Left lung (tissue), 10 donors: ENCODE results near the gene SLC17A2. TPM values are rescaled to one million over a fixed set of nuclear protein-coding genes. Genes with fewer than 3 reads are reported as not detected.

Experiments
- ATAC-seq: fragments of 200-7000 bp; cut with Tn5 transposase; one replicate; pipeline ENCODE4 v1.9.1; 2020; ENCODE audit warnings: moderate library complexity
- DNase-seq, 4 donors: peaks; one replicate each; pipeline ENCODE4 v3.0.0-alpha.2; 2013 to 2020
- H3K27ac ChIP-seq, 2 donors: fragments of 200-600 bp; sonication (generic) in 1 of 2; one replicate each; pipeline versions ENCODE4 v1.5.0 to v1.8.0; 2020 to 2021
- H3K27me3 ChIP-seq, 2 donors: fragments of 200-600 bp; sonication (generic) in 1 of 2; one replicate each; pipeline versions ENCODE4 v1.5.0 to v1.8.0; 2020 to 2021
- H3K36me3 ChIP-seq, 2 donors: fragments of 200-600 bp; sonication (generic) in 1 of 2; one replicate each; pipeline versions ENCODE4 v1.5.0 to v1.8.0; 2020 to 2021
- H3K4me1 ChIP-seq, 2 donors: fragments of 200-600 bp; one replicate each; pipeline ENCODE4 v1.8.0; 2021
- H3K4me3 ChIP-seq, 2 donors: fragments of 200-600 bp; sonication (generic) in 1 of 2; one replicate each; pipeline versions ENCODE4 v1.5.0 to v1.8.0; 2020 to 2021; ENCODE audit warnings: mild to moderate bottlenecking in 1 of 2
- H3K9me3 ChIP-seq, 2 donors: fragments of 200-600 bp; sonication (generic) in 1 of 2; one replicate each; pipeline versions ENCODE4 v1.5.0 to v1.8.0; 2020 to 2021
- CTCF ChIP-seq, 2 donors: fragments of 200-600 bp; sonication (generic) in 1 of 2; IDR thresholded peaks; one replicate each; pipeline versions ENCODE4 v1.5.0 to v1.8.0; 2021; ENCODE audit warnings: antibody characterized with exemption in 2 of 2
- intact Hi-C, 2 donors: fragments of 100-400 bp; cut with DNase I; formaldehyde crosslinking; loops; one replicate each; pipeline versions ENCODE4 v1.11.2 to v1.14.2; 2022
- polyA plus RNA-seq, 6 donors: library from polyadenylated mRNA; unstranded; fragments of 120-200 nt; gene quantifications; one replicate each; pipeline ENCODE4 v1.2.1, GENCODE V29; 2013; ENCODE audit not compliant: insufficient read length in 6 of 6
- total RNA-seq, 2 donors: library from RNA; stranded (reverse); fragmentation: NEBNext Ultra II Directional; extraction: Animal tissue kit (Norgen Biotek cat#: 25700); gene quantifications; one replicate each; pipeline ENCODE4 v1.2.1, GENCODE V29; 2021
- donor health status: DM: no; HTN: yes; CAD: no.
- donor health status: DM: no; HTN: no; CAD: no.

Gene SLC17A2
- total and polyA plus RNA-seq, 8 donors: not detected

GRCh38 chr6:25900843-25901242 is 29.6 kb downstream of the SLC17A2 start:
- no peaks in the 10 kb centered on the region for H3K9me3 ChIP-seq
- intact Hi-C loops: no loop called here
- no peak for TF ChIP-seq CTCF (IDR thresholded peaks at IDR 0.05)

GRCh38 chr6:25899580-25900408 is 30.7 kb downstream of the SLC17A2 start:
- Histone ChIP-seq H3K9me3 (no peaks in the 10 kb centered on the region), H3K27me3 (no peaks in the 10 kb centered on the region), H3K4me3 (no peak overlapping the region), H3K36me3 (no peaks in the 10 kb centered on the region), H3K4me1 (no peaks in the 10 kb centered on the region), H3K27ac (no peak overlapping the region)
- ATAC-seq (no peak), DNase-seq (no peak)
- intact Hi-C loops: no loop called here
- TF ChIP-seq CTCF (IDR thresholded peaks at IDR 0.05): no peak

More at GRCh38 chr6:25900843-25901242, 29.6 kb downstream of the SLC17A2 start:
- no peak overlapping the region for H3K27ac ChIP-seq
- ATAC-seq: no peak
- no peaks in the 10 kb centered on the region for H3K4me1 ChIP-seq
- no peak overlapping the region for H3K4me3 ChIP-seq
- H3K36me3 ChIP-seq: no peaks in the 10 kb centered on the region
- no peak for DNase-seq
- no peaks in the 10 kb centered on the region for H3K27me3 ChIP-seq

- Histone ChIP-seq H3K4me3 (no peak overlapping the region), H3K27ac (no peak overlapping the region), H3K36me3 (no peaks in the 10 kb centered on the region), H3K9me3 (no peaks in the 10 kb centered on the region), H3K27me3 (no peaks in the 10 kb centered on the region), H3K4me1 (no peaks in the 10 kb centered on the region)
- TF ChIP-seq CTCF (IDR thresholded peaks at IDR 0.05): no peak
- intact Hi-C loops: no loop called here
- DNase-seq (no peak), ATAC-seq (no peak)
These were observed 31.4 kb downstream of the SLC17A2 start for GRCh38 chr6:25899123-25899522.

- H3K4me1 ChIP-seq: no peaks in the 10 kb centered on the region
- H3K27ac ChIP-seq: no peak overlapping the region
- no peaks in the 10 kb centered on the region for H3K27me3 ChIP-seq
- intact Hi-C loops: no loop called here
- no peaks in the 10 kb centered on the region for H3K36me3 ChIP-seq
- ATAC-seq (no peak), DNase-seq (no peak)
- TF ChIP-seq CTCF (IDR thresholded peaks at IDR 0.05): no peak
- H3K9me3 ChIP-seq: no peaks in the 10 kb centered on the region
- H3K4me3 ChIP-seq: no peak overlapping the region
These were observed 32.1 kb downstream of the SLC17A2 start for GRCh38 chr6:25898289-25898977.

- DNase-seq: no peak
- no peaks in the 10 kb centered on the region for H3K4me1 ChIP-seq
- H3K27me3 ChIP-seq: no peaks in the 10 kb centered on the region
- no peaks in the 10 kb centered on the region for H3K36me3 ChIP-seq
- no peak overlapping the region for H3K27ac ChIP-seq
- no peaks in the 10 kb centered on the region for H3K9me3 ChIP-seq
- H3K4me3 ChIP-seq: no peak overlapping the region
- ATAC-seq: no peak
- no peak for TF ChIP-seq CTCF (IDR thresholded peaks at IDR 0.05)
- intact Hi-C loops: no loop called here
These were observed 34.2 kb downstream of the SLC17A2 start for GRCh38 chr6:25896252-25896651.
